ENCODE data around the gene TASP1.

DNA sequence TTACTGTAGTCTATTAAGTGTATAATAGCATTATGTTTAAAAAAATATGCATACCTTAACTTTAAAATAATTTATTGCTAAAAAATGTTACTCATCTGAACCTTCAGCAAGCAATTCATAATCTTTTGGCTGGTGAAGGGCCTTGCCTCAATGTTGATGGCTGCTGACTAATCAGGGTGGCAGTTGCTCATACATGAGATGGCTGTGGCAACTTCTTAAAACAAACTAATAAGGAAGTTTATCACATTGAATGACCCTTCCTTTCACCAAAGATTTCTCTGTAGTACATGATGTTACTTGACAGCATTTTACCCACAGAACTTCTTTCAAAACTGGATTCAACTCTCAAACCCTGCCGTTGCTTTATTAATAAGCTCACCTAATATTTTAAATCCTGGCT, 84.0 kb downstream of the TASP1 start:
- TF ChIP-seq, protein P1, sequence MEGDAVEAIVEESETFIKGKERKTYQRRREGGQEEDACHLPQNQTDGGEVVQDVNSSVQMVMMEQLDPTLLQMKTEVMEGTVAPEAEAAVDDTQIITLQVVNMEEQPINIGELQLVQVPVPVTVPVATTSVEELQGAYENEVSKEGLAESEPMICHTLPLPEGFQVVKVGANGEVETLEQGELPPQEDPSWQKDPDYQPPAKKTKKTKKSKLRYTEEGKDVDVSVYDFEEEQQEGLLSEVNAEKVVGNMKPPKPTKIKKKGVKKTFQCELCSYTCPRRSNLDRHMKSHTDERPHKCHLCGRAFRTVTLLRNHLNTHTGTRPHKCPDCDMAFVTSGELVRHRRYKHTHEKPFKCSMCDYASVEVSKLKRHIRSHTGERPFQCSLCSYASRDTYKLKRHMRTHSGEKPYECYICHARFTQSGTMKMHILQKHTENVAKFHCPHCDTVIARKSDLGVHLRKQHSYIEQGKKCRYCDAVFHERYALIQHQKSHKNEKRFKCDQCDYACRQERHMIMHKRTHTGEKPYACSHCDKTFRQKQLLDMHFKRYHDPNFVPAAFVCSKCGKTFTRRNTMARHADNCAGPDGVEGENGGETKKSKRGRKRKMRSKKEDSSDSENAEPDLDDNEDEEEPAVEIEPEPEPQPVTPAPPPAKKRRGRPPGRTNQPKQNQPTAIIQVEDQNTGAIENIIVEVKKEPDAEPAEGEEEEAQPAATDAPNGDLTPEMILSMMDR (optimal IDR thresholded peaks at IDR 0.05 in 1 of 3, IDR thresholded peaks at IDR 0.05 in 1 of 3, conservative IDR thresholded peaks at IDR 0.05 in 1 of 3; ENCODE audit: extremely low read depth in 1 of 3, insufficient read depth in 2 of 3, low read length in 3 of 3): no peak
- TF ChIP-seq EZH2 (IDR thresholded peaks at IDR 0.05; ENCODE audit: low read length): no peak
